HG03039 (cell line): ENCODE results near the gene ELF3.
"Not testable (repeated sequence)": the region's sequence is repeated elsewhere in the genome, so short reads cannot be mapped to it uniquely, and the experiment has no call there.

Source experiments
- ATAC-seq: cut with Tn5 transposase; IDR thresholded peaks from one replicate; pipeline ENCODE4 v1.9.1; 2021; ENCODE audit warnings: mild to moderate bottlenecking, moderate library complexity; ENCODE audit not compliant: unreplicated experiment

Gene ELF3

GRCh38 chr1:202064889-202065312 lies 54.5 kb downstream of the ELF3 start:
- not testable (repeated sequence) for ATAC-seq
